ENCODE results near the gene FRMPD1. TPM values are rescaled to one million over a fixed set of nuclear protein-coding genes. Genes with fewer than 3 reads are reported as not detected.
A peak's percentile ranks its signal among the peaks of the same experiment; 100 is the strongest.
"Not testable (repeated sequence)": the region's sequence is repeated elsewhere in the genome, so short reads cannot be mapped to it uniquely, and the experiment has no call there.

Gene FRMPD1, protein sequence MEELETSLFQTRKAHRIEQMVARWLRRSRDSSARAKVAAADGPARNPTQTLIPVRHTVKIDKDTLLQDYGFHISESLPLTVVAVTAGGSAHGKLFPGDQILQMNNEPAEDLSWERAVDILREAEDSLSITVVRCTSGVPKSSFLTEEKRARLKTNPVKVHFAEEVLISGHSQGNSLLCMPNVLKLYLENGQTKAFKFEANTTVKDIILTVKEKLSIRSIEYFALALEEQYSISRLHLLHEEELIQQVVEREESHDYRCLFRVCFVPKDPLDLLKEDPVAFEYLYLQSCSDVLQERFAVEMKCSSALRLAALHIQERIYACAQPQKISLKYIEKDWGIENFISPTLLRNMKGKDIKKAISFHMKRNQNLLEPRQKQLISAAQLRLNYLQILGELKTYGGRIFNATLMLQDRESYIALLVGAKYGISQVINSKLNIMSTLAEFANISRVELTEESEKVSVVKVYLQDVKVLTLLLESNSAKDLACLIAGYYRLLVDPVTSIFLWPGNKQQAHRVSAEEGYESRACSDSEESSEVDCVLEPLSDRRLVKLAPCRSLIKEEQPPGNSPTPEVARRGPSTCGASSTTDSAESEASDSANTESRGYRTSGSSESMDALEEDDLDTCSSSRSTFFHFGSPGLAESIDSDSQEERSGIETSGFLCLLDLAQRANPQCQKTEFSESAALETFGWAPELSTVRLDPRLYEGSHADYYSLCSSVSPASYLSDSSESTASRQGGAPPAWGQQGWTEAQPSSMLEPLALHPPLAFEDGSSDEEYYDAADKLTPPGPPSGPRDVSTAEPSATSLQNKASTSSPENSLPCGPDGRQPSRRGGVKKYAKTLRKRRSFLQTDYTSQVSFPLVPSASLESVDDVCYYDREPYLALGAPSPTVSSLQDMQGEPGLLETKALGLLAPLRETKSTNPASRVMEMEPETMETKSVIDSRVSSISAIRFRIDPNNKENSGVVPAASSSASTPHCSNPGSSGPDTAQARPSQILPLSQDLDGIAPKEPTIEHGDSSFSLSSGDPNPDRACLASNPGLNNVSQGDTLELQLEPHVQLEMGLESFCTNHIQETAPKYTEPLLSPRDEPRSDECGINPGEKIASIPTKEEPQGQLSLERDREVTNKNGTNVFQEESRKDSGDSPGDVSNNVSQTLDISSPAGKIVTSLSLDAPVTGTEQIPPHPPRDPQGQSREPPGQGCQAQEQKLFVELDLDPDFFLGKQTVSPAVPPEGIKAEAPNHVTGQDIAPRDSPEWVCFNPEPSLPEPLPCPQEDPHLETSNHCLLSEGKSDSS (N-terminal part only)
- total RNA-seq, result 1 to 10 TPM in 1 of 4 donors, under 1 TPM in 2, not detected in 1; 0.27 to 4.6 (median 0.64) TPM

DNA sequence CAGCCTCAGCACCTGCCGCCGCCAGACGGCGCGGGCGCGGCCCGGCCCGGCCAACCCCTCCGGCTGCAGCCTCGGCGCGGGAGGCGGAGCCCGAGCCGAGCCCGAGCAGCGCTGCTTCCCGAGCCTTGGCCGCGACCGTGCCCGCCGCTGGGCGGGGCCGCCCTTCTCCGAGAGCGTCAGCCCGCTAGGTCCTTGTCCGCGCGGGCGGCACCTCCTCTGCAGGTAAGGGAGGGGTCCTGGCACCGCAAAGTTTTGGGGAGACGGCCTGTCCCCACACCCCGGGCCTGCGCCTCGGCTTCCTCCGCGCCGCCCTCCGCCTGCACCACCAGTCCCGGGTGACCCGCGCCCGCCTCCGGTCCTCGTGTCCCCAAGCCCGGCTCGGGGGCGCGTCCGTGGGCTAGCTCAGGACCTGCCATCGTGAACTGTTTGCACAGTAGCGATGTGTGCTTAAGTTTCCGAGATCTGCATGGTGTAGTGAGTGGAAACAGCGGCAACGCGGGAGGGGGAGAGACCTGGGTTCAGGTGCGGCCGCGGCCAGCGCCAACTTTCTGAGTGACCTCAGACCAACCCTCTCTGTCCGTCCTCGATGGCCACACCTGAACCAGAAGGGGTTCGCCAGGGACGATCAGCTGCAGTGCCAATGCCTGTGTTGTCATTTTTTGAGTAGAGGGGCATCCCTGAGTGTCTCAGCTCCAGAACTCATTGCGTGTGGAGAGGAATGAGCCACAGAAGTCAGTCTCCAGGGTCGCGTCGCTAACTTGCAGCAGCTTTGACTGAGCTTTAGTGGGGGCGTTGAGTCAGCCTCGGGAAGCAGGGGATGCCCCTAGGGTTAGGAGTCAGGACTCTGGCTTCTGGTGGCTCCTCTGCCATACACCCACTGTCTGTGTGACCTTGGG lies at the start of gene FRMPD1:
Gene FRMPD1 (plus strand): TSS at position 82 of the 896 bp plus-strand sequence. CDS start 41,688 bp downstream, outside the sequence.
- no peaks in the 10 kb centered on the region for H3K9me3 ChIP-seq
- in situ Hi-C loops (cut with MboI; ENCODE audit: low pct_ligation_motif_present in 1 of 4, low pct_unique_long_range_greater_than_20kb in 1 of 4, low sequenced_read_pairs in 3 of 4), result loop anchor here in 1 of 4 donors (25.0 kb wide), 2 partner anchors 111 to 114 kb away; partner anchors contain the start of gene TRMT10B
- TF ChIP-seq POLR2A (IDR thresholded peaks at IDR 0.05), result no peak
- no peak for TF ChIP-seq POLR2AphosphoS5 (IDR thresholded peaks at IDR 0.05)
- TF ChIP-seq EP300 (IDR thresholded peaks at IDR 0.05; ENCODE audit: low read depth), result no peak
- no peak within 1 kb of the TSS for H3K27ac ChIP-seq
- H3K27me3 ChIP-seq, result peaks cover 63% of the 10 kb centered on the region
- DNase-seq, result peak; percentile 81
- no peaks in the 10 kb centered on the region for H3K36me3 ChIP-seq
- intact Hi-C loops (cut with DNase I; ENCODE audit: low total_unique reads), result no loop called here
- WGBS, 2 donors (ENCODE audit: low coverage in 1 of 2), result 0 to 2% methylated on average over 1 to 35 of the region's 73 CpGs
- H3K4me3 ChIP-seq, result peak within 1 kb of the TSS; percentile 29 to 65 (median 49)
- H3K4me1 ChIP-seq, result peaks cover 0 to 11% (median 9%) of the 10 kb centered on the region in 4 donors

DNA sequence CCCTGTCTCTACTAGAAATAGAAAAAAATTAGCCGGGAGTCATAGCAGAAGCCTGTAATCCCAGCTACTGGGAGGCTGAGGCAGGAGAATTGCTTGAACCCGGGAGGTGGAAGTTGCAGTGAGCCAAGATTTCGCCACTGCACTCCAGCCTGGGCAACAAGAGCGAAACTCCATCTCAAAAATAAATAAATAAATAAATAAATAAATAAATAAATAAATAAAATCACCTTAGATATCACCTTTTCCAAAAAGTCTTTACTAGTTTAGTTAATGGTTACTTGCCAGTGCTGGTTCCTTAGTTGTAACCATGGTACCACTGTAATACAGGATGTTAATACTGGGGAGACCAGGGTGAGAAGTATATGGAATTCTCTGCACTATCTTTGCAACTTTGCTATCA lies 48.7 kb upstream of the FRMPD1 start:
- DNase-seq; H3K36me3 ChIP-seq; in situ Hi-C loops (cut with MboI; ENCODE audit: low pct_ligation_motif_present in 1 of 4, low pct_unique_long_range_greater_than_20kb in 1 of 4, low sequenced_read_pairs in 3 of 4); H3K27me3 ChIP-seq; intact Hi-C loops (cut with DNase I; ENCODE audit: low total_unique reads); H3K9me3 ChIP-seq; H3K4me1 ChIP-seq; H3K4me3 ChIP-seq; H3K27ac ChIP-seq: not testable (repeated sequence)
- WGBS, 2 donors (ENCODE audit: low coverage in 1 of 2), result 94 to 100% methylated on average over 2 to 4 of the region's 4 CpGs

DNA sequence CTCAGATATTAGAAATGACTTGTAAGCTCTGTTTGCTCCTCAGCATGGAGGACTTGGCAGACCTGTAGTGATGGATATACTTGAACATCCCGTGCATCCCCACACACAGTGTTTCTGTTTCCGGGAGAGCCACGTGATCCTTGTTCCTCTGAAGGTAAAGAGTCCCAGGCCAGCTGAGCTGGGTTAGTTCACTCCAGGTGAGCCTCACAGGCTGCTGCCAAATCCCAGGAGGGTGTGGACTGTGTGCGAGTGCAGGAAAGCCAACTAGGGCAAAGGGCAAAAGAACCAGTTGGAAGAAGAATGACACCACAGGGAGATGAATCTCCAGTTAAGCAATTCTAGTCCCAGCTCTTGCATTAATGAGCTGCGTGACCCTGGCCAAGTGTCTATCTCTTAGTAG lies 47.9 kb upstream of the FRMPD1 start:
- no peaks in the 10 kb centered on the region for H3K36me3 ChIP-seq
- no peaks in the 10 kb centered on the region for H3K27me3 ChIP-seq
- H3K27ac ChIP-seq, result peak overlapping the region in 2 of 4 donors; percentile 42 to 46
- intact Hi-C loops (cut with DNase I; ENCODE audit: low total_unique reads) (no loop called here), in situ Hi-C loops (cut with MboI; ENCODE audit: low pct_ligation_motif_present in 1 of 4, low pct_unique_long_range_greater_than_20kb in 1 of 4, low sequenced_read_pairs in 3 of 4) (no loop called here)
- H3K4me3 ChIP-seq, result no peak overlapping the region
- no peaks in the 10 kb centered on the region for H3K9me3 ChIP-seq
- peaks cover 0 to 10% (median 3%) of the 10 kb centered on the region in 4 donors for H3K4me1 ChIP-seq
- 43 to 68% methylated on average over 5 of the region's 5 CpGs for WGBS, 2 donors (ENCODE audit: low coverage in 1 of 2)
- peak in 2 of 3 donors; percentile 57 to 70 for TF ChIP-seq POLR2AphosphoS5 (IDR thresholded peaks at IDR 0.05)
- TF ChIP-seq, protein P1, sequence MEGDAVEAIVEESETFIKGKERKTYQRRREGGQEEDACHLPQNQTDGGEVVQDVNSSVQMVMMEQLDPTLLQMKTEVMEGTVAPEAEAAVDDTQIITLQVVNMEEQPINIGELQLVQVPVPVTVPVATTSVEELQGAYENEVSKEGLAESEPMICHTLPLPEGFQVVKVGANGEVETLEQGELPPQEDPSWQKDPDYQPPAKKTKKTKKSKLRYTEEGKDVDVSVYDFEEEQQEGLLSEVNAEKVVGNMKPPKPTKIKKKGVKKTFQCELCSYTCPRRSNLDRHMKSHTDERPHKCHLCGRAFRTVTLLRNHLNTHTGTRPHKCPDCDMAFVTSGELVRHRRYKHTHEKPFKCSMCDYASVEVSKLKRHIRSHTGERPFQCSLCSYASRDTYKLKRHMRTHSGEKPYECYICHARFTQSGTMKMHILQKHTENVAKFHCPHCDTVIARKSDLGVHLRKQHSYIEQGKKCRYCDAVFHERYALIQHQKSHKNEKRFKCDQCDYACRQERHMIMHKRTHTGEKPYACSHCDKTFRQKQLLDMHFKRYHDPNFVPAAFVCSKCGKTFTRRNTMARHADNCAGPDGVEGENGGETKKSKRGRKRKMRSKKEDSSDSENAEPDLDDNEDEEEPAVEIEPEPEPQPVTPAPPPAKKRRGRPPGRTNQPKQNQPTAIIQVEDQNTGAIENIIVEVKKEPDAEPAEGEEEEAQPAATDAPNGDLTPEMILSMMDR (IDR thresholded peaks at IDR 0.05), result no peak
- peak; percentile 88 for DNase-seq

DNA sequence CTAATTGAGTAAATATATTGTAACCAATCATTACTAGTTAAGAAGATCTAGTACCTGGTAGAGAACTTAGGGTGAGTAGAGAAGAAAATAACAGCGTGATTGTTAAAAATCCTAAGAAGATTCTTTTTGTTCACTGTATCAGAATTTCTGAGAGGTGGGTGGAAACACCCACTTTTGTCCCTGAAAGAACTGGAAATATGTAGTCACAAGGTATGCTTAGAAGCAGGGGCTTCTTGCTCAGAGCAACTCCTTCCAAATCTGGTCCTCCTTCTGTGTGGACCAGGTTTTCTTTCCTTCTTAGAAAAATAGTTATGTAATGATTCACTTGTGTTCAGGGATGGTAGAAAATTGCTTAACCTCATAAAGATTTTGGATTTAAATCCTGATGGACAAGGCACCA lies 46.5 kb upstream of the FRMPD1 start:
- no peak for TF ChIP-seq POLR2AphosphoS5 (IDR thresholded peaks at IDR 0.05)
- no peak for TF ChIP-seq EP300 (IDR thresholded peaks at IDR 0.05; ENCODE audit: low read depth)
- TF ChIP-seq, protein P1 (IDR thresholded peaks at IDR 0.05), result no peak
- in situ Hi-C loops (cut with MboI; ENCODE audit: low pct_ligation_motif_present in 1 of 4, low pct_unique_long_range_greater_than_20kb in 1 of 4, low sequenced_read_pairs in 3 of 4), result no loop called here
- intact Hi-C loops (cut with DNase I; ENCODE audit: low total_unique reads), result no loop called here
- no peak for DNase-seq
- H3K4me1 ChIP-seq, result peaks cover 0 to 10% (median 3%) of the 10 kb centered on the region in 4 donors
- H3K36me3 ChIP-seq, result no peaks in the 10 kb centered on the region
- no peaks in the 10 kb centered on the region for H3K9me3 ChIP-seq
- H3K27me3 ChIP-seq, result no peaks in the 10 kb centered on the region
- no peak overlapping the region for H3K27ac ChIP-seq
- no peak overlapping the region for H3K4me3 ChIP-seq
- 76 to 92% methylated on average over 1 of the region's 1 CpG for WGBS, 2 donors (ENCODE audit: low coverage in 1 of 2)
